Gastroesophageal sphincter (tissue), 4 donors: ENCODE data around the gene CRB3. TPM values are rescaled to one million over a fixed set of nuclear protein-coding genes. Genes with fewer than 3 reads are reported as not detected.
A peak's percentile ranks its signal among the peaks of the same experiment; 100 is the strongest.

ENCODE experiments used
- ATAC-seq: fragments of 150-250 bp; one replicate; pipeline ENCODE4 v1.9.1; 2016; ENCODE audit warnings: mild to moderate bottlenecking, moderate library complexity
- H3K27ac ChIP-seq, 4 donors: fragments of 200-600 bp; sonication (generic) in 3 of 4; 1 replicate in 3 of 4; 2 replicates in 1 of 4; pipeline ENCODE4 v1.5.1; 2016 to 2019
- H3K27me3 ChIP-seq: fragments of 200-600 bp; sonication (generic); one replicate; pipeline ENCODE4 v1.5.1; 2019
- H3K36me3 ChIP-seq, 2 donors: fragments of 200-600 bp; sonication (generic); one replicate each; pipeline ENCODE4 v1.5.1; 2019; ENCODE audit warnings: control low read depth in 1 of 2
- H3K4me1 ChIP-seq, 3 donors: fragments of 200-600 bp; sonication (generic); 1 replicate in 2 of 3; 2 replicates in 1 of 3; pipeline ENCODE4 v1.5.1; 2016 to 2019; ENCODE audit warnings: control low read depth in 2 of 3
- H3K4me3 ChIP-seq, 2 donors: fragments of 200-600 bp; sonication (generic); one replicate each; pipeline ENCODE4 v1.5.1; 2019; ENCODE audit warnings: mild to moderate bottlenecking in 1 of 2, moderate library complexity in 1 of 2
- H3K9me3 ChIP-seq, 3 donors: fragments of 200-600 bp; sonication (generic); one replicate each; pipeline ENCODE4 v1.5.1; 2017 to 2019; ENCODE audit warnings: control low read depth in 2 of 3
- EP300 ChIP-seq: sonication (generic); formaldehyde crosslinking; IDR thresholded peaks from one replicate; pipeline ENCODE4 v1.6.1; 2017; ENCODE audit warnings: antibody characterized with exemption, mild to moderate bottlenecking
- POLR2A ChIP-seq, 2 donors: fragments of 450-650 bp; IDR thresholded peaks; one replicate each; pipeline ENCODE4 v1.6.1; 2017; ENCODE audit warnings: antibody characterized with exemption in 2 of 2, mild to moderate bottlenecking in 2 of 2, moderate library complexity in 1 of 2
- POLR2AphosphoS5 ChIP-seq: sonication (generic); formaldehyde crosslinking; IDR thresholded peaks from one replicate; pipeline ENCODE4 v1.6.1; 2017; ENCODE audit warnings: antibody characterized with exemption
- WGBS, 2 donors: methylation state at CpG; one replicate each; pipeline ENCODE4 v1.1.5; 2018; ENCODE audit warnings: low coverage in 1 of 2; 5-methylcytosine and 5-hydroxymethylcytosine counted together
- total RNA-seq, 4 donors: library from RNA; depleted of rRNA; stranded (reverse); fragments of >200 nt; gene quantifications; one replicate each; pipeline ENCODE4 v1.1.0, GENCODE V29; 2016
- TF ChIP-seq, protein P1 (sequence below), 4 experiments: fragments of 200-600 bp in 2 of 4; fragments of 450-650 bp in 2 of 4; sonication (generic) in 1 of 4; IDR thresholded peaks; one replicate each; pipeline ENCODE4 v1.5.1; 2017 to 2019; ENCODE audit warnings: antibody characterized with exemption in 4 of 4, mild to moderate bottlenecking in 2 of 4, moderate library complexity in 2 of 4

The CRB3 gene
- total RNA-seq, 4 donors from 2014 or later = 0.85 to 6.2 (median 1.6) TPM; not detected in 1

DNA sequence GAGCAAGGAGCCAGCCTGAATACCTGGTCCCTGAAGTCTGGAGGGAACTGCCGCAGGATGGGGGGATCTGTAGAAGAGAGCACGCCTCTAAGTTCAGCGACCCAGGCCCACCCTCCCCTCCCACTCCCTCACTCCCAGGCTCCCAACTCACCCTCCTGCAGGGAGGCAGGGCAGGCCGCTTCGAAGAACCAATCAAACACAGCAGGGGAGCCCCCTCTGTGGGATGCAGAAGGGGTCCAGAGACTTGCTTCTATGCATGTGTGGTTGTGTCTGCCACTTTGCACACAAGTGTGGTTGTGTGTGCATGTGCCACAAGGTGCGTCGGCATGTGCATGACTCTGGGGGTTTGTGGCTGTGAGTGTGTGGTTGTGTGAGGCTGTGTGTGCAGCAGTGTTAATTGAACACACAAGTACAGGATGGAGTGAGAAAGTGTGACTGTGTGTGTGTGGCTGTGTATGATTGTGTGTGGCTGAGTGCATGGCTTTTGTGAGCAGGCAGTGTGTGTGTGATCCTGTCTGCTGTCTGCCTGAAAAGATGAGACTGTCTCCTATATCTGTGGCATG is 15.8 kb downstream of the CRB3 start:
- no peak for ATAC-seq
- WGBS, 2 donors = 60% methylated on average over 1 of the region's 7 CpGs; no CpG with 5 or more reads in 1 of the 2 donors
- Histone ChIP-seq H3K27me3 (peaks cover 81% of the 10 kb centered on the region), H3K9me3 (no peaks in the 10 kb centered on the region), H3K36me3 (no peaks in the 10 kb centered on the region), H3K4me3 (no peak overlapping the region), H3K27ac (no peak overlapping the region), H3K4me1 (peaks cover 0 to 20% (median 8%) of the 10 kb centered on the region in 3 donors)
- TF ChIP-seq, protein P1, sequence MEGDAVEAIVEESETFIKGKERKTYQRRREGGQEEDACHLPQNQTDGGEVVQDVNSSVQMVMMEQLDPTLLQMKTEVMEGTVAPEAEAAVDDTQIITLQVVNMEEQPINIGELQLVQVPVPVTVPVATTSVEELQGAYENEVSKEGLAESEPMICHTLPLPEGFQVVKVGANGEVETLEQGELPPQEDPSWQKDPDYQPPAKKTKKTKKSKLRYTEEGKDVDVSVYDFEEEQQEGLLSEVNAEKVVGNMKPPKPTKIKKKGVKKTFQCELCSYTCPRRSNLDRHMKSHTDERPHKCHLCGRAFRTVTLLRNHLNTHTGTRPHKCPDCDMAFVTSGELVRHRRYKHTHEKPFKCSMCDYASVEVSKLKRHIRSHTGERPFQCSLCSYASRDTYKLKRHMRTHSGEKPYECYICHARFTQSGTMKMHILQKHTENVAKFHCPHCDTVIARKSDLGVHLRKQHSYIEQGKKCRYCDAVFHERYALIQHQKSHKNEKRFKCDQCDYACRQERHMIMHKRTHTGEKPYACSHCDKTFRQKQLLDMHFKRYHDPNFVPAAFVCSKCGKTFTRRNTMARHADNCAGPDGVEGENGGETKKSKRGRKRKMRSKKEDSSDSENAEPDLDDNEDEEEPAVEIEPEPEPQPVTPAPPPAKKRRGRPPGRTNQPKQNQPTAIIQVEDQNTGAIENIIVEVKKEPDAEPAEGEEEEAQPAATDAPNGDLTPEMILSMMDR (IDR thresholded peaks at IDR 0.05) = no peak

DNA sequence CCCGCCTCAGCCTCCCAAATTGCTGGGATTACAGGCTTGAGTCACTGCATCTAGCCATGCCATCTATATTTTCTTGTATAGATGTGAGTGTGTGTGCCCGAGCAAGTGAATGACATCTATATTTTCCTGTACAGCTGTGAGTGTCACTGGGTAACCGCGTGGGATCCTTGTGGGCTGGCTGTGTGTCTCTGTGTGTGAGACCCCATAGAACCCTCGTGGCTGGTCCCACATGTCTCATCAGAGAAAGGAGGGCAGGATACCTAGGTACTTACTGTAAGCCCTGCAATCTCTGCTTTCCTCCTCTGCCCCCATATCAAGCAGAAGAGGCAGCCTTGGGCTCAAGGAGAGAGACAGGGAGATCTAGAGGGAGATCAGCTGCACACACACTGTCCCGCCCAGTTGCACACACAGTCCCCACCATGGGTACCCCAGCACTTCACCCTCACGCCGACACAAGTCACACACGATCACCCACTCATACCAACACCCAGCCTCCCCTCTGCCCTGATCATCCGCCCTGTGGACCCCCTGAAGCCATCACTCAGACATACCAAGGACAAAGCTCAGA is 16.9 kb downstream of the CRB3 start:
- Histone ChIP-seq H3K27ac (no peak overlapping the region), H3K4me3 (peak overlapping the region in 1 of 2 donors; percentile 29), H3K27me3 (peaks cover 71% of the 10 kb centered on the region), H3K36me3 (no peaks in the 10 kb centered on the region), H3K4me1 (peaks cover 0 to 12% (median 3%) of the 10 kb centered on the region in 3 donors), H3K9me3 (no peaks in the 10 kb centered on the region)
- WGBS, 2 donors = 63 to 75% methylated on average over 2 to 4 of the region's 10 CpGs
- no peak for ATAC-seq
- TF ChIP-seq POLR2AphosphoS5 = no peak
- no peak for TF ChIP-seq EP300
- no peak for TF ChIP-seq POLR2A (IDR thresholded peaks at IDR 0.05)

GRCh38 chr19:6481541-6482342 is 17.7 kb downstream of the CRB3 start, which contains the start of gene DENND1C:
Gene DENND1C (minus strand): TSS chr19:6481787. CDS start chr19:6481695, 92 bp downstream.
- Histone ChIP-seq H3K27ac (no peak within 1 kb of the TSS), H3K9me3 (no peaks in the 10 kb centered on the region), H3K4me3 (peak within 1 kb of the TSS; percentile 2 to 29), H3K36me3 (no peaks in the 10 kb centered on the region), H3K4me1 (peaks cover 0 to 4% (median under 1%) of the 10 kb centered on the region in 3 donors), H3K27me3 (peaks cover 71% of the 10 kb centered on the region)
- ATAC-seq = no peak
- 31 to 58% methylated on average over 3 to 7 of the region's 24 CpGs for WGBS, 2 donors
- no peak for TF ChIP-seq EP300
- TF ChIP-seq, protein P1 (IDR thresholded peaks at IDR 0.05) = peak in 1 of 4 experiments; percentile 41

- no peaks in the 10 kb centered on the region for H3K4me1 ChIP-seq
- no peak for ATAC-seq
- WGBS, 2 donors = 87 to 97% methylated on average over 3 to 4 of the region's 8 CpGs
- peaks cover 71% of the 10 kb centered on the region for H3K27me3 ChIP-seq
- no peaks in the 10 kb centered on the region for H3K36me3 ChIP-seq
- H3K4me3 ChIP-seq = no peak overlapping the region
- TF ChIP-seq POLR2AphosphoS5 (no peak), POLR2A (IDR thresholded peaks at IDR 0.05) (no peak), EP300 (no peak)
- TF ChIP-seq, protein P1 (IDR thresholded peaks at IDR 0.05) = no peak
- H3K9me3 ChIP-seq = no peaks in the 10 kb centered on the region
- no peak overlapping the region for H3K27ac ChIP-seq
Measured at GRCh38 chr19:6482343-6482686, 18.2 kb downstream of the CRB3 start.

DNA sequence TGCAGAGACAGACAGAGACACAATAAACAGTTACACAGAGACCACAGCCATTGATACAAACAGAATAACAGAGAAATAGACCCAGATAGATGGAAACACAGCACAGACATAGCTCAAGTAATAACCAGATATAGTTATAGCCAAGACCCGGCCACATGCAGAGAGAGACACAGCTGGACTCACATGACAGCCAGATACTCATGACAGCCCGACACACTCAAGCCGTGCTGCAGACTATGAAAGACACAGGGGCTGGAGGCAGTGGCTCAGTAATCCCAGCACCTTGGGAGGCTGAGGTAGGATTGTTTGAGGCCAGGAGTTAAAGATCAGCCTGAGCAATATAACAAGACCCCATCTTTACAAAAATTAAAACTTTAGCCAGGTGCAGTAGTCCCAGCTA is 19.2 kb downstream of the CRB3 start:
- WGBS, 2 donors = 25 to 27% methylated on average over 3 of the region's 3 CpGs
- peaks cover 71% of the 10 kb centered on the region for H3K27me3 ChIP-seq
- ATAC-seq = no peak

More for the DNA sequence above, 19.2 kb downstream of the CRB3 start:
- Histone ChIP-seq H3K4me1 (no peaks in the 10 kb centered on the region), H3K4me3 (no peak overlapping the region), H3K27ac (no peak overlapping the region), H3K36me3 (no peaks in the 10 kb centered on the region), H3K9me3 (no peaks in the 10 kb centered on the region)
- TF ChIP-seq POLR2A (IDR thresholded peaks at IDR 0.05) (no peak), EP300 (no peak), POLR2AphosphoS5 (no peak)
- TF ChIP-seq, protein P1 (IDR thresholded peaks at IDR 0.05) = no peak
